Chondrocyte (in vitro differentiated cells): Measurements from ENCODE around the gene IL37. TPM values are rescaled to one million over a fixed set of nuclear protein-coding genes. Genes with fewer than 3 reads are reported as not detected.
"Not testable (repeated sequence)": the region's sequence is repeated elsewhere in the genome, so short reads cannot be mapped to it uniquely, and the experiment has no call there.

Experiments used
- DNase-seq: peaks from one replicate; pipeline ENCODE4 v3.0.0; 2021; ENCODE audit warnings: mixed read lengths, low spot score
- H3K27ac Mint-ChIP-seq: one replicate; pipeline ENCODE4 v1.8.0; 2021; ENCODE audit warnings: mild to moderate bottlenecking, moderate library complexity, mixed read lengths; ENCODE audit not compliant: unreplicated experiment
- H3K27me3 Mint-ChIP-seq: 2 replicates; pipeline ENCODE4 v1.8.0; 2021; ENCODE audit warnings: low read depth, mixed read lengths
- H3K36me3 Mint-ChIP-seq: 2 replicates; pipeline ENCODE4 v1.8.0; 2021; ENCODE audit warnings: low read depth, mixed read lengths
- H3K4me1 Mint-ChIP-seq: 2 replicates; pipeline ENCODE4 v1.8.0; 2021; ENCODE audit warnings: low read depth, mild to moderate bottlenecking, mixed read lengths
- H3K4me3 Mint-ChIP-seq: one replicate; pipeline ENCODE4 v1.8.0; 2021; ENCODE audit warnings: mild to moderate bottlenecking, moderate library complexity, mixed read lengths; ENCODE audit not compliant: unreplicated experiment
- H3K9me3 Mint-ChIP-seq: 2 replicates; pipeline ENCODE4 v1.8.0; 2021; ENCODE audit warnings: low read depth, mixed read lengths
- CTCF ChIP-seq: fragments of 200-600 bp; sonication (generic); IDR thresholded peaks from 2 replicates; pipeline ENCODE4 v1.5.0; 2021; ENCODE audit warnings: antibody characterized with exemption, mild to moderate bottlenecking, moderate library complexity
- total RNA-seq: library from RNA; stranded (reverse); gene quantifications from 3 replicates; pipeline ENCODE4 v1.2.1, GENCODE V29; 2021

The IL37 gene
- total RNA-seq, 1 donor from 2014 or later = not detected

- H3K27ac Mint-ChIP-seq = no peak overlapping the region
- no peak overlapping the region for H3K4me3 Mint-ChIP-seq
- H3K36me3 Mint-ChIP-seq = no peaks in the 10 kb centered on the region
- H3K27me3 Mint-ChIP-seq = peaks cover 3% of the 10 kb centered on the region
- TF ChIP-seq CTCF = no peak
- H3K9me3 Mint-ChIP-seq = no peaks in the 10 kb centered on the region
- DNase-seq = no peak
- H3K4me1 Mint-ChIP-seq = no peaks in the 10 kb centered on the region
Measured at GRCh38 chr2:112933261-112933660, 22.3 kb downstream of the IL37 start.

- not testable (repeated sequence) for H3K27me3 Mint-ChIP-seq, H3K4me3 Mint-ChIP-seq, H3K4me1 Mint-ChIP-seq, H3K9me3 Mint-ChIP-seq, H3K27ac Mint-ChIP-seq, H3K36me3 Mint-ChIP-seq, DNase-seq
Measured at GRCh38 chr2:112934117-112934516, 23.2 kb downstream of the IL37 start.

- Mint-ChIP-seq H3K27me3 (peaks cover 5% of the 10 kb centered on the region), H3K4me1 (no peaks in the 10 kb centered on the region), H3K4me3 (no peak overlapping the region), H3K27ac (no peak overlapping the region), H3K36me3 (no peaks in the 10 kb centered on the region), H3K9me3 (no peaks in the 10 kb centered on the region)
- TF ChIP-seq CTCF = no peak
- DNase-seq = no peak
Measured at GRCh38 chr2:112936927-112937232, 25.9 kb downstream of the IL37 start.

- H3K27me3 Mint-ChIP-seq = peaks cover 5% of the 10 kb centered on the region
- no peak for DNase-seq
- no peak overlapping the region for H3K27ac Mint-ChIP-seq
- no peaks in the 10 kb centered on the region for H3K4me1 Mint-ChIP-seq
- no peaks in the 10 kb centered on the region for H3K36me3 Mint-ChIP-seq
- H3K9me3 Mint-ChIP-seq = no peaks in the 10 kb centered on the region
- TF ChIP-seq CTCF = no peak
- H3K4me3 Mint-ChIP-seq = no peak overlapping the region
Measured at GRCh38 chr2:112938904-112939303, 27.9 kb downstream of the IL37 start.

GRCh38 chr2:112939425-112939824, 28.5 kb downstream of the IL37 start:
- Mint-ChIP-seq H3K27ac (no peak overlapping the region), H3K4me1 (no peaks in the 10 kb centered on the region), H3K36me3 (no peaks in the 10 kb centered on the region), H3K9me3 (peaks cover under 1% of the 10 kb centered on the region), H3K27me3 (peaks cover 6% of the 10 kb centered on the region), H3K4me3 (no peak overlapping the region)
- no peak for DNase-seq
- TF ChIP-seq CTCF = no peak

GRCh38 chr2:112940859-112941625, 30.1 kb downstream of the IL37 start:
- Mint-ChIP-seq H3K4me3 (no peak overlapping the region), H3K36me3 (peaks cover 2% of the 10 kb centered on the region), H3K27ac (no peak overlapping the region), H3K9me3 (peaks cover 8% of the 10 kb centered on the region), H3K27me3 (peaks cover 10% of the 10 kb centered on the region), H3K4me1 (no peaks in the 10 kb centered on the region)
- no peak for TF ChIP-seq CTCF
- DNase-seq = no peak
